ENCODE results near the gene PRLR. TPM values are rescaled to one million over a fixed set of nuclear protein-coding genes. Genes with fewer than 3 reads are reported as not detected.
A peak's percentile ranks its signal among the peaks of the same experiment; 100 is the strongest.

Gene PRLR
- total and polyA plus RNA-seq, 10 of the 15 experiments (the other 5 are each of a cell fraction or from before 2014, with no cell fraction given): 0.03 to 8.1 (median 0.20) TPM

DNA sequence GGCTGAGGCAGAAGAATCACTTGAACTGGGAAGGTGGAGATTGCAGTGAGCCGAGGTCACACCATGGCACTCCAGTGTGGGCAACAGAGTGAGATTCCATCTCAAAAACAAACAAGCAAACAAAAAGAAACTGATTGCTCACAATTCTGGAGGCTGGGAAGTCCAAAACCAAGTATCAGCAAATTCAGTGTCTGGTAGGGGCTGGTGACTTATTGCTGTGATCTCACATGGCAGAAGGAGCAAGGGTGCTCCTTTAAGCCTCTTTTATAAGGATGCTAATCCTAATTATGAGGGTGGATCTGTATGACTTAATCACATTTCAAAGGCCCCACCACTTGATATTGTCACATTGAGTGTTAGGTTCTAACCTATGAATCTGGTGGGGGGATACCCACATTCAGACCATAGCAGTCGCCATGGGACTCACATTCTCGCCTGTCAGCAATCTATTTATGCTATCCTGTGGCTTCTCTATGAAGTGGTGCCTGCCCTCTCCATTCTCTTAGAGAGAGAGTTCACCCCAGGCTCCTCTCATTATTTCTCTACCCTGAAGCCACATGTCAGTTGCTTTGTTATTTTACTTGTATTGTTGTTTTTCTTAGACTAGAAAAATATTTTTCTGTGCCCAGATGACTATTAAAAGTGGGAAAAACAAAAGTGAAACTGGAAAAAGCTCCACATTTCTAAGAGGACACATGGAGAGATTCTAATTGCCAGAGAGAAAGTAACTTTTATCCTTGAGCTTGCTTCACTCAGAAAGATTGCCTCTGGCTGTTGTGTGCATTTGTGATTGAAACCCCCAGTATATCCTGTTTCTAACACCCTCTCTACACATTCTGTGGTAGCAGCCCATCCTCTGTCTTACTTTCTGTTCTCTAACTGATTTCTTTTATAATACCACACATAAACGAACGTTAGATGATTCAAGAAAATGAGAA is 18.8 kb upstream of the PRLR start:
- no peak overlapping the region for H3K4me2 ChIP-seq (ENCODE audit: control insufficient read depth, insufficient read depth)
- BruUV-seq (replicated peaks): no TSS peak
- no peak overlapping the region for H3K27ac ChIP-seq (ENCODE audit: control insufficient read depth, insufficient read depth)
- WGBS (ENCODE audit: insufficient coverage, insufficient replicate concordance, low lambda C conversion rate, missing lambda C conversion rate): 7% methylated on average over 5 of the region's 5 CpGs
- DNase-seq (ENCODE audit: low read depth, low spot score) (no peak), ATAC-seq (peak; percentile 66), FAIRE-seq (no peak)
- in situ Hi-C loops (cut with MboI) (no loop called here), intact Hi-C loops (cut with micrococcal nuclease; ENCODE audit: unreplicated experiment) (loop anchor here (1.0 kb wide), 1 partner anchor 20 kb away; no protein-coding TSS in a partner anchor)
- H3K9me3 ChIP-seq (replicated peaks; ENCODE audit: control insufficient read depth, insufficient read depth, low read length): peaks cover 5% of the 10 kb centered on the region; the same call in 1 of the 3 replicates
- no peaks in the 10 kb centered on the region for H3K79me2 ChIP-seq (ENCODE audit: control insufficient read depth, insufficient read depth, low read length)
- no peaks in the 10 kb centered on the region for H3K4me1 ChIP-seq (ENCODE audit: control insufficient read depth, insufficient read depth, low read length)
- no peak overlapping the region for H3K9ac ChIP-seq (ENCODE audit: control insufficient read depth, insufficient read depth, low read length)
- RAD21 ChIA-PET (ENCODE audit: unreplicated experiment): interaction anchor here (0.6 to 6.5 kb wide), 14 partner anchors 9 to 187 kb away, joined by 3 to 79 read pairs (median 8); partner anchors contain the start of gene PRLR
- H4K20me1 ChIP-seq (ENCODE audit: control insufficient read depth, insufficient read depth): no peaks in the 10 kb centered on the region
- SMC1A ChIA-PET (ENCODE audit: uncharacterized antibody, unreplicated experiment): interaction anchor here (0.7 to 6.6 kb wide), 23 partner anchors 9 to 231 kb away, joined by 3 to 95 read pairs (median 6); partner anchors contain the start of gene PRLR
- POLR2A ChIA-PET: interaction anchor here (0.5 to 6.0 kb wide), 5 partner anchors 14 to 62 kb away, joined by 3 to 46 read pairs (median 3); partner anchors contain the start of gene PRLR
- H3K4me3 ChIP-seq: no peak overlapping the region
- no peak overlapping the region; the same call in 1 of the 2 replicates for H2AFZ ChIP-seq (ENCODE audit: control insufficient read depth, low read depth, low read length)
- no peaks in the 10 kb centered on the region for H3K27me3 ChIP-seq (replicated peaks in 1 of 2; ENCODE audit: control insufficient read depth in 2 of 2, insufficient read depth in 2 of 2, low read length in 1 of 2)
- CTCF ChIA-PET: interaction anchor here (0.9 to 4.3 kb wide), 11 partner anchors 12 to 187 kb away, joined by 3 to 56 read pairs (median 6); partner anchors contain the start of gene PRLR
- no peaks in the 10 kb centered on the region for H3K36me3 ChIP-seq (ENCODE audit: control insufficient read depth in 2 of 2, insufficient read depth in 2 of 2, low read length in 1 of 2)
- TF ChIP-seq ATF7 (IDR thresholded peaks at IDR 0.05; ENCODE audit: low read depth): no peak
- peak in 1 of 2 experiments; percentile 60; a peak in 3 of 4 replicates for TF ChIP-seq IKZF2 (IDR thresholded peaks at IDR 0.05)
- TF ChIP-seq, protein P1, sequence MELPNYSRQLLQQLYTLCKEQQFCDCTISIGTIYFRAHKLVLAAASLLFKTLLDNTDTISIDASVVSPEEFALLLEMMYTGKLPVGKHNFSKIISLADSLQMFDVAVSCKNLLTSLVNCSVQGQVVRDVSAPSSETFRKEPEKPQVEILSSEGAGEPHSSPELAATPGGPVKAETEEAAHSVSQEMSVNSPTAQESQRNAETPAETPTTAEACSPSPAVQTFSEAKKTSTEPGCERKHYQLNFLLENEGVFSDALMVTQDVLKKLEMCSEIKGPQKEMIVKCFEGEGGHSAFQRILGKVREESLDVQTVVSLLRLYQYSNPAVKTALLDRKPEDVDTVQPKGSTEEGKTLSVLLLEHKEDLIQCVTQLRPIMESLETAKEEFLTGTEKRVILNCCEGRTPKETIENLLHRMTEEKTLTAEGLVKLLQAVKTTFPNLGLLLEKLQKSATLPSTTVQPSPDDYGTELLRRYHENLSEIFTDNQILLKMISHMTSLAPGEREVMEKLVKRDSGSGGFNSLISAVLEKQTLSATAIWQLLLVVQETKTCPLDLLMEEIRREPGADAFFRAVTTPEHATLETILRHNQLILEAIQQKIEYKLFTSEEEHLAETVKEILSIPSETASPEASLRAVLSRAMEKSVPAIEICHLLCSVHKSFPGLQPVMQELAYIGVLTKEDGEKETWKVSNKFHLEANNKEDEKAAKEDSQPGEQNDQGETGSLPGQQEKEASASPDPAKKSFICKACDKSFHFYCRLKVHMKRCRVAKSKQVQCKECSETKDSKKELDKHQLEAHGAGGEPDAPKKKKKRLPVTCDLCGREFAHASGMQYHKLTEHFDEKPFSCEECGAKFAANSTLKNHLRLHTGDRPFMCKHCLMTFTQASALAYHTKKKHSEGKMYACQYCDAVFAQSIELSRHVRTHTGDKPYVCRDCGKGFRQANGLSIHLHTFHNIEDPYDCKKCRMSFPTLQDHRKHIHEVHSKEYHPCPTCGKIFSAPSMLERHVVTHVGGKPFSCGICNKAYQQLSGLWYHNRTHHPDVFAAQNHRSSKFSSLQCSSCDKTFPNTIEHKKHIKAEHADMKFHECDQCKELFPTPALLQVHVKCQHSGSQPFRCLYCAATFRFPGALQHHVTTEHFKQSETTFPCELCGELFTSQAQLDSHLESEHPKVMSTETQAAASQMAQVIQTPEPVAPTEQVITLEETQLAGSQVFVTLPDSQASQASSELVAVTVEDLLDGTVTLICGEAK (IDR thresholded peaks at IDR 0.05; ENCODE audit: borderline replicate concordance): peak; percentile 22; the same call in 1 of the 2 replicates
- TF ChIP-seq CHD1 (IDR thresholded peaks at IDR 0.05; ENCODE audit: low read depth, low read length): no peak
- TF ChIP-seq, protein P2, sequence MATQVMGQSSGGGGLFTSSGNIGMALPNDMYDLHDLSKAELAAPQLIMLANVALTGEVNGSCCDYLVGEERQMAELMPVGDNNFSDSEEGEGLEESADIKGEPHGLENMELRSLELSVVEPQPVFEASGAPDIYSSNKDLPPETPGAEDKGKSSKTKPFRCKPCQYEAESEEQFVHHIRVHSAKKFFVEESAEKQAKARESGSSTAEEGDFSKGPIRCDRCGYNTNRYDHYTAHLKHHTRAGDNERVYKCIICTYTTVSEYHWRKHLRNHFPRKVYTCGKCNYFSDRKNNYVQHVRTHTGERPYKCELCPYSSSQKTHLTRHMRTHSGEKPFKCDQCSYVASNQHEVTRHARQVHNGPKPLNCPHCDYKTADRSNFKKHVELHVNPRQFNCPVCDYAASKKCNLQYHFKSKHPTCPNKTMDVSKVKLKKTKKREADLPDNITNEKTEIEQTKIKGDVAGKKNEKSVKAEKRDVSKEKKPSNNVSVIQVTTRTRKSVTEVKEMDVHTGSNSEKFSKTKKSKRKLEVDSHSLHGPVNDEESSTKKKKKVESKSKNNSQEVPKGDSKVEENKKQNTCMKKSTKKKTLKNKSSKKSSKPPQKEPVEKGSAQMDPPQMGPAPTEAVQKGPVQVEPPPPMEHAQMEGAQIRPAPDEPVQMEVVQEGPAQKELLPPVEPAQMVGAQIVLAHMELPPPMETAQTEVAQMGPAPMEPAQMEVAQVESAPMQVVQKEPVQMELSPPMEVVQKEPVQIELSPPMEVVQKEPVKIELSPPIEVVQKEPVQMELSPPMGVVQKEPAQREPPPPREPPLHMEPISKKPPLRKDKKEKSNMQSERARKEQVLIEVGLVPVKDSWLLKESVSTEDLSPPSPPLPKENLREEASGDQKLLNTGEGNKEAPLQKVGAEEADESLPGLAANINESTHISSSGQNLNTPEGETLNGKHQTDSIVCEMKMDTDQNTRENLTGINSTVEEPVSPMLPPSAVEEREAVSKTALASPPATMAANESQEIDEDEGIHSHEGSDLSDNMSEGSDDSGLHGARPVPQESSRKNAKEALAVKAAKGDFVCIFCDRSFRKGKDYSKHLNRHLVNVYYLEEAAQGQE (IDR thresholded peaks at IDR 0.05; ENCODE audit: low read depth, low read length): no peak
- TF ChIP-seq PAX8 (IDR thresholded peaks at IDR 0.05): 0 out of 2 replicates have a peak, but pooled peaks have one; percentile 55
- TF ChIP-seq SIN3A (IDR thresholded peaks at IDR 0.05; ENCODE audit: low read depth, low read length): no peak
- no peak for TF ChIP-seq NFIC (IDR thresholded peaks at IDR 0.05; ENCODE audit: low read depth, low read length)
- TF ChIP-seq JUND (IDR thresholded peaks at IDR 0.05; ENCODE audit: low read depth, low read length): no peak
- no peak for TF ChIP-seq YBX1 (IDR thresholded peaks at IDR 0.05)
- 0 out of 2 replicates have a peak, but pooled peaks have one; percentile 43 for TF ChIP-seq ZNF24 (IDR thresholded peaks at IDR 0.05)
- no peak for TF ChIP-seq NFYA (IDR thresholded peaks at IDR 0.05; ENCODE audit: borderline replicate concordance, low read depth, low read length)
- TF ChIP-seq ZNF384 (IDR thresholded peaks at IDR 0.05; ENCODE audit: borderline replicate concordance, low read depth, low read length): no peak
- TF ChIP-seq STAT1 (conservative IDR thresholded peaks at IDR 0.05): no peak
- no peak for TF ChIP-seq SREBF1 (IDR thresholded peaks at IDR 0.05; ENCODE audit: low read length)
